ENCODE results near the gene HS3ST6. TPM values are rescaled to one million over a fixed set of nuclear protein-coding genes. Genes with fewer than 3 reads are reported as not detected.
A peak's percentile ranks its signal among the peaks of the same experiment; 100 is the strongest.

The HS3ST6 gene
- total and polyA plus RNA-seq, 2 of the 13 experiments (the other 11 are each of a cell fraction or from before 2014, with no cell fraction given) = not detected

GRCh38 chr16:1940273-1941161, 22.3 kb upstream of the HS3ST6 start (continued):
- TF ChIP-seq POLR2G (IDR thresholded peaks at IDR 0.05; ENCODE audit: low read depth, low read length) = peak; percentile 84
- TF ChIP-seq KAT2B (IDR thresholded peaks at IDR 0.05; ENCODE audit: borderline replicate concordance, low read depth, low read length) = no peak
- TF ChIP-seq AHR (CRISPR knock-in tag; IDR thresholded peaks at IDR 0.05) = no peak
- 0 out of 2 replicates have a peak, but pooled peaks have one; percentile 37 for TF ChIP-seq ZNF775 (CRISPR knock-in tag; IDR thresholded peaks at IDR 0.05; ENCODE audit: borderline replicate concordance)
- TF ChIP-seq USF2 (IDR thresholded peaks at IDR 0.05; ENCODE audit: low read depth, low read length) = peak; percentile 43; the same call in 1 of the 2 replicates
- TF ChIP-seq USF2 (CRISPR knock-in tag; IDR thresholded peaks at IDR 0.05; ENCODE audit: borderline replicate concordance) = peak; percentile 44; the same call in 1 of the 2 replicates
- peak; percentile 95 for TF ChIP-seq U2AF1 (optimal IDR thresholded peaks at IDR 0.05; ENCODE audit: low read depth, low read length)
- TF ChIP-seq POGK (CRISPR knock-in tag; conservative IDR thresholded peaks at IDR 0.05) = peak; percentile 72; the same call in 1 of the 2 replicates
- no peak for TF ChIP-seq EHMT2 (IDR thresholded peaks at IDR 0.05; ENCODE audit: borderline replicate concordance, low read depth, low read length)
- no peak; the same call in 1 of the 2 replicates for TF ChIP-seq ZSCAN9 (CRISPR knock-in tag; IDR thresholded peaks at IDR 0.05; ENCODE audit: borderline replicate concordance)
- peak; percentile 57 for TF ChIP-seq CEBPG (CRISPR knock-in tag; IDR thresholded peaks at IDR 0.05)
- no peak for TF ChIP-seq NFYC (CRISPR knock-in tag; IDR thresholded peaks at IDR 0.05)
- no peak for TF ChIP-seq ZNF251 (CRISPR knock-in tag; IDR thresholded peaks at IDR 0.05)
- no peak; the same call in 1 of the 2 replicates for TF ChIP-seq ZNF274 (CRISPR knock-in tag; IDR thresholded peaks at IDR 0.05)
- TF ChIP-seq KIAA2018 (CRISPR knock-in tag; IDR thresholded peaks at IDR 0.05; ENCODE audit: borderline replicate concordance) = no peak
- TF ChIP-seq ZSCAN12 (CRISPR knock-in tag; IDR thresholded peaks at IDR 0.05) = no peak
